Jurkat, Clone E6-1 (cell line): Measurements from ENCODE around the gene FRAS1.
"Not testable (repeated sequence)": the region's sequence is repeated elsewhere in the genome, so short reads cannot be mapped to it uniquely, and the experiment has no call there.

Source experiments
- DNase-seq: peaks from one replicate; pipeline ENCODE4 v3.0.0-alpha.2; 2011; ENCODE audit warnings: low read depth, low spot score
- H3K4me3 ChIP-seq: 2 replicates; pipeline ENCODE4 v1.5.1; 2011; ENCODE audit warnings: mild to moderate bottlenecking, low read length, control low read depth, moderate library complexity

FRAS1 gene

GRCh38 chr4:78227411-78228057, 170.4 kb downstream of the FRAS1 start:
- DNase-seq: no peak
- H3K4me3 ChIP-seq: no peak overlapping the region

GRCh38 chr4:78235800-78236199, 178.7 kb downstream of the FRAS1 start:
- DNase-seq: no peak
- H3K4me3 ChIP-seq: no peak overlapping the region

GRCh38 chr4:78237360-78237759, 180.2 kb downstream of the FRAS1 start:
- no peak overlapping the region for H3K4me3 ChIP-seq
- peak; percentile 11 for DNase-seq

- DNase-seq: no peak
Observed at GRCh38 chr4:78242071-78242470, 184.9 kb downstream of the FRAS1 start.

GRCh38 chr4:78244705-78245485, 187.8 kb downstream of the FRAS1 start:
- H3K4me3 ChIP-seq: no peak overlapping the region
- no peak for DNase-seq

More at GRCh38 chr4:78242071-78242470, 184.9 kb downstream of the FRAS1 start:
- H3K4me3 ChIP-seq: no peak overlapping the region

DNA sequence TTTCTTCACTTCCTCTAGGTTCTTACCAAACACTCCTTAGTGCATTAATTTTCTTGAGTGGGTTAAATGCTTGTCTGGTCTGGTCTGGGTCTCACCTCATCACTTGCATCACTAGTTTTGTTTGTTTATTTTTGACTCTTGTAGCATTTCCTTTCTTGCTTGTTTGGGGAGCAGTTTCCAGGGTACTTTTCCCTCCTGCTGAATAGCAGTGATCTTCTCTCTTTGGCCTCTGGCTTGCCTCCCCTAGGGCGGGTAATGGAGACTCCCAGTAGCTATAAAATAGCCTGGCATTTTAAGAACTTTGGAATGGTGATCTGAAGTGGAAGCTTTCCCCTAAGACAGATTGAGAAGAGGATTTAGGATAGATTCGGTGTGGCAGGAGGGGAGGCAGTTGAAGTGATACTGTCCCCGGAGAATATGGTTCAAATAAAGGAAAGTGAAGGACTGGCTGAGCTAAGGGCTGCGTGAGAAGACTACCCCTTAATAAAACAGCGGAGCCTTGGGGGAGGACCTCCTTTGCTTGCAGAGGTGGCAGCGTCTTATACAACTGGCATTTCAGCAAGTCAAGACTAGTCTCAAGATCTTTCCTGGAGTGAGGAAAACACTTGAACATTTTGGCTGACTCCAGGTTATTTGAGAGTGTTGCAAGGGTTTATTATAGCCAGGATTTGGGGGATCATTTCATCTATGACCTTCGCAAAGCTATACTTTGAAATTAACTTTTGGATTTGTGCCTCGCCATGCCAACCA, 190.6 kb downstream of the FRAS1 start:
- no peak for DNase-seq
- no peak overlapping the region for H3K4me3 ChIP-seq

DNA sequence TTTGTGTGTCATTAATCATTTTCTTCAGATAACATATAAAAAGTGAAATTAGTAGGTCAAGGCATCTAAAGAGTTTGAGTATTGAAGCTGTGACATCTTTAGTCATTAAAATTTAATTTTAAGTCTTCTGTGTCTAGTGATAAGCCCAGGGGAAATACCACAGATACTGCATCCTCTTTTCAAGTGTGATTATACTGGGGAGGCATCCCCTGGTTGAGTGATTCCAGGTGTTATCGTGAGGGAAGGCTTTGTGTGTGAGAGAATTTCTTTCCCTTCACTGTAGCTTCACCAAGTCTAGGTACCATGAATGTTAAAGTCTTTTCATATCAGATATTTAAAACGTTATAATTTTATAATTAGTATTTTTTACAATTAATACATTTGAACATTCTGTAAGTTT, 193.4 kb downstream of the FRAS1 start:
- no peak overlapping the region for H3K4me3 ChIP-seq
- DNase-seq: no peak

GRCh38 chr4:78252773-78253172, 195.7 kb downstream of the FRAS1 start:
- H3K4me3 ChIP-seq, DNase-seq: not testable (repeated sequence)

GRCh38 chr4:78254893-78255292, 197.8 kb downstream of the FRAS1 start:
- DNase-seq: no peak
- H3K4me3 ChIP-seq: no peak overlapping the region

- no peak for DNase-seq
- H3K4me3 ChIP-seq: no peak overlapping the region
Observed at GRCh38 chr4:78265006-78265405, 207.9 kb downstream of the FRAS1 start.

DNA sequence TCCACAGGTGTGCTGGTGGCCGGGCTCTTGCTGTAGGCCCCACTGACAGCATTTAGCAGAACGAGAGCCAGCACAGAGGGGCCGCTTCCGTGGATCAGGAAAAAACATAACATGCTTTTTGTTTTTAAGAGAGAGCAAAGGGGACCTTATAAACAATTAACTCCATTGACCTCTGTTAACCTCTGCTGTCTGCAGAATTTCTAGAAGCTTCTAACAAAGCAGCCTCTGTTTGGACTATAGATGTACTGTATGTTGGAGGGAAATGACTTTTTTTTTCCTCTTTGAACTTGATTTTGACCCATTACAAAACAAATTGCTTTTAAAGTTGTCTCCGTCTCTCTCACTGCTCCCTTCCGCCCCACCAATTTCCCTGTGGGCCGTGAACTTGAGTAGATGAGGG, 210.7 kb downstream of the FRAS1 start:
- DNase-seq: no peak
- H3K4me3 ChIP-seq: no peak overlapping the region

DNA sequence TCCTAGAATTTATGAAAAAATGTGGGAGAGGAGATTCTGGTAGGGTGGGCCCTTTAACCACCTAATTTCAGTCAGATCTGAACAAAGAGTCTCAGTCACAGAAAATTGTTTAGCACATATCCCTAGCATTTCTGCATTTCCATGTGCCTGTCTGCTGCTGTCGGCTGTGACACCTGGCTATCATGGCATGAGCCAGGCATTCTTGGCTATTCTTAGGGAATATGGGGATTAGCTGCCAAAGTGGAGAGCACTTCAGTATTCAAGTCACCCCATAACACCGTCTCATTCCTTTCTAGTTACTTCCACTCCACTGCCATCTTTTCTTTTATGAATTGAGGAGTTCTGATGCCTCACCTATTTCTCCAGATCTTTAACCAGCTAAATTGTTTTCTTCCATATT, 211.5 kb downstream of the FRAS1 start:
- no peak for DNase-seq

DNA sequence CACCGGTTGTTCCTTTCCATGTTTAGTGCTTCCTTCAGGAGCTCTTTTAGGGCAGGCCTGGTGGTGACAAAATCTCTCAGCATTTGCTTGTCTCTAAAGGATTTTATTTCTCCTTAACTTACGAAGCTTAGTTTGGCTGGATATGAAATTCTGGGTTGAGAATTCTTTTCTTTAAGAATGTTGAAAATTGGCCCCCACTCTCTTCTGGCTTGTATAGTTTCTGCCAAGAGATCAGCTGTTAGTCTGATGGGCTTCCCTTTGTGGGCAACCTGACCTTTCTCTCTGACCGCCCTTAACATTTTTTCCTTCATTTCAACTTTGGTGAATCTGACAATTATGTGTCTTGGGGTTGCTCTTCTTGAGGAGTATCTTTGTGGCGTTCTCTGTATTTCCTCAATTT, 218.3 kb downstream of the FRAS1 start:
- H3K4me3 ChIP-seq, DNase-seq: not testable (repeated sequence)

More for the DNA sequence above, 211.5 kb downstream of the FRAS1 start:
- H3K4me3 ChIP-seq: no peak overlapping the region

DNA sequence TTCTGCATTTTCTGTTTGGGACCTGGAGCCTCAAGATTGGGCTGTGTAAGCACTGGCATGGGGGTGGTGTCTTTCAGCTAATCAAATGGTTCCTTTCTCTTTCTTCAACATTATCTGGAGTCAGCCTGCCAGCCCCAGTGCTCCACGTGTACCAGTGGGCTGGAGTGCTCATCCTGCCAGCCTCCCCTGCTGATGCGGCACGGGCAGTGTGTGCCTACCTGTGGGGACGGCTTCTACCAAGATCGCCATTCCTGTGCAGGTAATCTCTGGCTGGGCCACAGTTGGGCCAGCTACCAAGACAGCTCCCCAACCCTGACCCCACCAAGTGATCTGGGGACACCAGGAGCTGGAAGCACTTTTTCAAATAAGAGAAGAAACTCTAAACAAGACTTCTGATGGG, 229.2 kb downstream of the FRAS1 start:
- H3K4me3 ChIP-seq: no peak overlapping the region
- no peak for DNase-seq

DNA sequence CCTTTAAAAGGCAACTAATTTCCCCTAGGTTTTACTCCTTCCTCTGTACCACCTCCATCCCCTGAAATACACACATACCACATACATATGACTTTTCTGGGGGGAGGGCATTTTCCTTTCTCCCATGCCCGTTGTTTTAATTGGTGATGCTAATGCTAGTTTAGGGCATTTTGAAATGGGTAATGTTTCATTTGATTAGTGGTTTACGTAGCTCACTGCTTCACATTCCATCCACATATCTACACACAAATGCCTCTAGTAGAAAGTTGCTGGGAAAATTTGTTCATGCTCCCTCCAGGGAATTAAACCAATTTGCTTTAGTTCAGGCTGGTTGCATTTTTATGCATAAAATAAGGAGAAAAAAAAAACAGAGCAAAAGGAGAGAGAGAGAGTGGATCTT, 231.2 kb downstream of the FRAS1 start:
- DNase-seq: no peak
- no peak overlapping the region for H3K4me3 ChIP-seq

- no peak for DNase-seq
- no peak overlapping the region for H3K4me3 ChIP-seq
Observed at GRCh38 chr4:78291277-78291676, 234.2 kb downstream of the FRAS1 start.

GRCh38 chr4:78292341-78292740, 235.2 kb downstream of the FRAS1 start:
- no peak for DNase-seq
- no peak overlapping the region for H3K4me3 ChIP-seq

DNA sequence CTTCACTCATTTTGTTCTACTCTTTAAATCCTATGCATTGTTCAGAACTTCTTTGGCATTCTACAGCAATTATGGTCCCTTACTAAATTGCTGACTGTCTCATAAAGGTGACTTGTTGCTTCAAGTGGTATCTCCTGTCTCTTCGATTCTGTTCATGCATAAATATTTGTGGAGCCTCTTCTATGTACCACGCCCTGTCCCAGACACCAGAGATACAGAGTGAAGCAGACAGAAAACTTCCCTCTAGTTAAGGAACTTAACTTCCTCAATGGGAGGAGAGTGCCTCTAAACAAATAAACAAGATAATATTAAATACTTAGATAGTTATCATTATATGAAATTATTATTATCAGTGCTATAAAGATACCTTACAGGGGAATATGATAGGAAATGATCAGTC, 235.7 kb downstream of the FRAS1 start:
- no peak for DNase-seq

DNA sequence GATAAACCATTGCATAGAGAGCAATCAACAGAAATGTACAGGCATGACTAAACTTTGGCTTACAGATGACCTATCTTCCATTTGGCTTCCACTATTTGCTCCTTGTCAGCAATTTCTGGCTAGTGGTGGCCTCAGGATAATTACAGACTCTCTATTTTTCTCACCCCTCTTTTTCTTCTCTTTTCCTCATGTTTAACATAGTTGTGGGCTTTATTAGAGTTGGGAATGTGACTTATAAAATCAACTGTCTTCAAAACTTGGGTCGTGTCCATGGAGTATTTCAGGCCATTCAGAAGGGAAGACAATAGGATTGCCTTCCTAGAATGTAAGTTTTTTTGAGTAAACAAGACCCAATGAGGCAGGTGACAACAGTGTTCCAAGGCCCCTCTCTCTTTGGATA, 236.2 kb downstream of the FRAS1 start:
- no peak overlapping the region for H3K4me3 ChIP-seq
- DNase-seq: no peak

More for the DNA sequence above, 235.7 kb downstream of the FRAS1 start:
- no peak overlapping the region for H3K4me3 ChIP-seq

DNA sequence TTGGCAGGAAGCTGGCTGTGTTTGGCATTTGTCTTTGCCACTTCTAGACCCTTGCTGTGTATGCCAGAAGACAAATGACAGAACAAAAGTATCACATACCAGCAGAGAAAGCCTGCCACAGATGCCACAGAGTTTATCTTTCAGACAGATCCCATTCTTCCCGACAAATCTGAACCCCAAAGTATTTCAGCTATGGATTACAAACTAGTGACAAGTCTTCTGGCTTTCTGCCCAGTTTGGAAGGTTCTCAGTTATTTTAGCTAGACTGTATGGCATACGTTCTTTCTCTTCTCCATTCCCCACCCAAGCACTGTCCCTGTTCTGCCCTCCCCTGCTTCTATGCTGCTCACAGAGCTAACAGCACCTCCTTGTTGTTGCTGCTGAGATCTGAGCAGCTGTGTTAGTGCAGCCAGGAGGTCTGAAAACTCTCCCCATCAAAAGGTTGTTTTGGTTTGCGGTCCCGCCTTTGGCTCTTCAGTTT, 236.7 kb downstream of the FRAS1 start:
- DNase-seq: no peak
- H3K4me3 ChIP-seq: no peak overlapping the region
